GM18951 (cell line): ENCODE results near the gene FRMD4A.

ENCODE experiments used
- POLR2A ChIP-seq: IDR thresholded peaks from 4 replicates; pipeline ENCODE4 v1.6.1; 2011; ENCODE audit warnings: mild to moderate bottlenecking; ENCODE audit not compliant: insufficient read length, insufficient read depth; ENCODE audit errors: extremely low read depth
- in situ Hi-C: fragments of 300-500 bp; cut with MboI; formaldehyde crosslinking; loops from one replicate; pipeline ENCODE4 v1.12.0; 2022; ENCODE audit warnings: low sequenced_read_pairs, mixed read lengths, inconsistent platforms; ENCODE audit not compliant: unreplicated experiment

Gene FRMD4A

GRCh38 chr10:13621931-13622330 is 708.8 kb downstream of the FRMD4A start:
- in situ Hi-C loops: no loop called here

GRCh38 chr10:13617116-13617515 is 713.6 kb downstream of the FRMD4A start:
- TF ChIP-seq POLR2A: no peak
- in situ Hi-C loops: no loop called here

More at GRCh38 chr10:13621931-13622330, 708.8 kb downstream of the FRMD4A start:
- TF ChIP-seq POLR2A: no peak

- no peak for TF ChIP-seq POLR2A
Observed at GRCh38 chr10:13615650-13616300, 714.9 kb downstream of the FRMD4A start.

GRCh38 chr10:13614530-13615332 is 716.0 kb downstream of the FRMD4A start:
- in situ Hi-C loops: no loop called here
- TF ChIP-seq POLR2A: no peak

More at GRCh38 chr10:13615650-13616300, 714.9 kb downstream of the FRMD4A start:
- in situ Hi-C loops: no loop called here

- in situ Hi-C loops: no loop called here
Observed at GRCh38 chr10:13613519-13613918, 717.2 kb downstream of the FRMD4A start.

GRCh38 chr10:13612654-13613373 is 717.9 kb downstream of the FRMD4A start:
- TF ChIP-seq POLR2A: no peak
- in situ Hi-C loops: no loop called here

More at GRCh38 chr10:13613519-13613918, 717.2 kb downstream of the FRMD4A start:
- no peak for TF ChIP-seq POLR2A

- in situ Hi-C loops: no loop called here
- no peak for TF ChIP-seq POLR2A
Observed at GRCh38 chr10:13608246-13608853, 722.4 kb downstream of the FRMD4A start.

- TF ChIP-seq POLR2A: no peak
- in situ Hi-C loops: no loop called here
Observed at GRCh38 chr10:13604357-13605040, 726.2 kb downstream of the FRMD4A start.

GRCh38 chr10:13597909-13598308 is 732.8 kb downstream of the FRMD4A start:
- TF ChIP-seq POLR2A: no peak
- in situ Hi-C loops: no loop called here

GRCh38 chr10:13594641-13595040 is 736.1 kb downstream of the FRMD4A start:
- TF ChIP-seq POLR2A: no peak
- in situ Hi-C loops: no loop called here
